GDM1 (cell line): ENCODE data around the gene FOXF2.

Source experiments
- DNase-seq: peaks from one replicate; lab custom pipeline; 2025; lab: John Stamatoyannopoulos, UW

The FOXF2 gene

GRCh38 chr6:1409774-1410465, 20.5 kb downstream of the FOXF2 start:
- no peak for DNase-seq

GRCh38 chr6:1412901-1413300, 23.5 kb downstream of the FOXF2 start:
- DNase-seq = no peak

- no peak for DNase-seq
Measured at GRCh38 chr6:1415416-1416063, 26.2 kb downstream of the FOXF2 start.

- DNase-seq = no peak
Measured at GRCh38 chr6:1416191-1416760, 26.9 kb downstream of the FOXF2 start.

GRCh38 chr6:1416820-1417219, 27.4 kb downstream of the FOXF2 start:
- DNase-seq = no peak

- no peak for DNase-seq
Measured at GRCh38 chr6:1417718-1418117, 28.3 kb downstream of the FOXF2 start.

- no peak for DNase-seq
Measured at GRCh38 chr6:1418471-1419191, 29.3 kb downstream of the FOXF2 start.

- DNase-seq = no peak
Measured at GRCh38 chr6:1420382-1420781, 31.0 kb downstream of the FOXF2 start.

- no peak for DNase-seq
Measured at GRCh38 chr6:1422290-1422689, 32.9 kb downstream of the FOXF2 start.

GRCh38 chr6:1423578-1423977, 34.2 kb downstream of the FOXF2 start:
- DNase-seq = no peak

- DNase-seq = no peak
Measured at GRCh38 chr6:1424306-1424927, 35.0 kb downstream of the FOXF2 start.

GRCh38 chr6:1426416-1426815, 37.0 kb downstream of the FOXF2 start:
- DNase-seq = no peak

GRCh38 chr6:1435806-1436205, 46.4 kb downstream of the FOXF2 start:
- DNase-seq = no peak

- no peak for DNase-seq
Measured at GRCh38 chr6:1436334-1437306, 47.2 kb downstream of the FOXF2 start.

- no peak for DNase-seq
Measured at GRCh38 chr6:1437553-1438406, 48.4 kb downstream of the FOXF2 start.

GRCh38 chr6:1438471-1438881, 49.1 kb downstream of the FOXF2 start:
- DNase-seq = no peak

- no peak for DNase-seq
Measured at GRCh38 chr6:1439349-1439748, 50.0 kb downstream of the FOXF2 start.

GRCh38 chr6:1442929-1443328, 53.6 kb downstream of the FOXF2 start:
- no peak for DNase-seq
